Ishikawa (cell line): ENCODE measurements around the gene RASSF7.

Source experiments
- EP300 ChIP-seq: IDR thresholded peaks from 2 replicates; pipeline ENCODE4 v1.6.1; 2012; ENCODE audit warnings: borderline replicate concordance
- REST ChIP-seq: IDR thresholded peaks from 2 replicates; pipeline ENCODE4 v1.6.1; 2012; ENCODE audit warnings: low read depth, mild to moderate bottlenecking

- no peak for TF ChIP-seq EP300
- TF ChIP-seq REST: no peak
These were observed 30.9 kb upstream of the RASSF7 start for GRCh38 chr11:529728-530411.
